Activated CD8-positive, alpha-beta T cell treated with anti-CD3 and anti-CD28 coated beads for 36 hours (primary cell): ENCODE measurements around the gene KCNIP4. TPM values are rescaled to one million over a fixed set of nuclear protein-coding genes. Genes with fewer than 3 reads are reported as not detected.

Experiments used
- ATAC-seq: fragments of 200-7000 bp; cut with Tn5 transposase; one replicate; pipeline ENCODE4 v1.10.0; 2021; ENCODE audit warnings: mild to moderate bottlenecking, moderate library complexity
- CTCF ChIA-PET: fragments of 350-600 bp; sonication (Branson Sonifier 250); formaldehyde crosslinking; loops from one replicate; lab custom pipeline; 2021; ENCODE audit warnings: antibody characterized with exemption; lab: Charles Lee
- POLR2A ChIA-PET: fragments of 350-600 bp; sonication (Branson Sonifier 250); formaldehyde crosslinking; loops from one replicate; lab custom pipeline; 2021; ENCODE audit warnings: antibody characterized with exemption; lab: Charles Lee
- DNase-seq: peaks from one replicate; pipeline ENCODE4 v3.0.0-alpha.2; 2020
- H3K27ac Mint-ChIP-seq: one replicate; pipeline ENCODE4 v1.8.0; 2021; ENCODE audit warnings: mild to moderate bottlenecking, mixed read lengths
- H3K27me3 Mint-ChIP-seq: one replicate; pipeline ENCODE4 v1.8.0; 2021; ENCODE audit warnings: mixed read lengths
- H3K36me3 Mint-ChIP-seq: one replicate; pipeline ENCODE4 v1.8.0; 2021; ENCODE audit warnings: low read depth, mixed read lengths
- H3K4me1 Mint-ChIP-seq: one replicate; pipeline ENCODE4 v1.8.0; 2021; ENCODE audit warnings: low read depth, mixed read lengths
- H3K4me3 Mint-ChIP-seq: one replicate; pipeline ENCODE4 v1.8.0; 2021; ENCODE audit warnings: mild to moderate bottlenecking, moderate library complexity, mixed read lengths
- H3K9me3 Mint-ChIP-seq: one replicate; pipeline ENCODE4 v1.8.0; 2021; ENCODE audit warnings: mixed read lengths
- CTCF ChIP-seq: fragments of 200-600 bp; IDR thresholded peaks from one replicate; pipeline ENCODE4 v1.8.0; 2022; ENCODE audit warnings: antibody characterized with exemption, mild to moderate bottlenecking
- intact Hi-C: fragments of 100-400 bp; cut with micrococcal nuclease; formaldehyde crosslinking; loops from one replicate; pipeline ENCODE4 v1.10.0; 2022
- total RNA-seq, 2 experiments: library from RNA; stranded (reverse); gene quantifications; one replicate each; pipeline ENCODE4 v1.2.3, GENCODE V29; 2021

Gene KCNIP4
- total RNA-seq, 2 experiments from 2014 or later, result not detected

GRCh38 chr4:21628916-21629610, 319.5 kb downstream of the KCNIP4 start:
- ChIA-PET CTCF (no interaction called here), POLR2A (no interaction called here)
- Mint-ChIP-seq H3K27ac (no peak overlapping the region), H3K27me3 (no peaks in the 10 kb centered on the region), H3K4me1 (no peaks in the 10 kb centered on the region), H3K36me3 (no peaks in the 10 kb centered on the region), H3K9me3 (peaks cover 2% of the 10 kb centered on the region), H3K4me3 (no peak overlapping the region)
- intact Hi-C loops, result no loop called here
- ATAC-seq (no peak), DNase-seq (no peak)
- no peak for TF ChIP-seq CTCF

- Mint-ChIP-seq H3K36me3 (no peaks in the 10 kb centered on the region), H3K4me3 (no peak overlapping the region), H3K9me3 (peaks cover 2% of the 10 kb centered on the region), H3K4me1 (no peaks in the 10 kb centered on the region), H3K27ac (no peak overlapping the region), H3K27me3 (no peaks in the 10 kb centered on the region)
- TF ChIP-seq CTCF, result no peak
- intact Hi-C loops, result no loop called here
- DNase-seq (no peak), ATAC-seq (no peak)
- ChIA-PET CTCF (no interaction called here), POLR2A (no interaction called here)
Measured at GRCh38 chr4:21628116-21628670, 320.4 kb downstream of the KCNIP4 start.

- Mint-ChIP-seq H3K36me3 (no peaks in the 10 kb centered on the region), H3K9me3 (no peaks in the 10 kb centered on the region), H3K4me1 (no peaks in the 10 kb centered on the region), H3K4me3 (no peak overlapping the region), H3K27me3 (no peaks in the 10 kb centered on the region), H3K27ac (no peak overlapping the region)
- DNase-seq, result no peak
- TF ChIP-seq CTCF, result no peak
- intact Hi-C loops, result no loop called here
- ChIA-PET POLR2A (no interaction called here), CTCF (interaction anchor here (0.6 kb wide), 1 partner anchor 19 kb away, joined by 3 read pairs; no protein-coding TSS in a partner anchor)
- no peak for ATAC-seq
Measured at GRCh38 chr4:21625447-21625846, 323.1 kb downstream of the KCNIP4 start.

- ChIA-PET CTCF (no interaction called here), POLR2A (no interaction called here)
- TF ChIP-seq CTCF, result no peak
- no peaks in the 10 kb centered on the region for H3K4me1 Mint-ChIP-seq
- intact Hi-C loops, result no loop called here
- no peaks in the 10 kb centered on the region for H3K27me3 Mint-ChIP-seq
- H3K36me3 Mint-ChIP-seq, result no peaks in the 10 kb centered on the region
- H3K9me3 Mint-ChIP-seq, result peaks cover 6% of the 10 kb centered on the region
- H3K27ac Mint-ChIP-seq, result no peak overlapping the region
- H3K4me3 Mint-ChIP-seq, result no peak overlapping the region
- ATAC-seq, result no peak
- DNase-seq, result no peak
Measured at GRCh38 chr4:21605006-21605405, 343.6 kb downstream of the KCNIP4 start.

- no peaks in the 10 kb centered on the region for H3K4me1 Mint-ChIP-seq
- peaks cover 6% of the 10 kb centered on the region for H3K9me3 Mint-ChIP-seq
- H3K4me3 Mint-ChIP-seq, result no peak overlapping the region
- DNase-seq, result no peak
- H3K27ac Mint-ChIP-seq, result no peak overlapping the region
- TF ChIP-seq CTCF, result no peak
- CTCF ChIA-PET, result no interaction called here
- POLR2A ChIA-PET, result no interaction called here
- no peak for ATAC-seq
- H3K27me3 Mint-ChIP-seq, result no peaks in the 10 kb centered on the region
- intact Hi-C loops, result no loop called here
- no peaks in the 10 kb centered on the region for H3K36me3 Mint-ChIP-seq
Measured at GRCh38 chr4:21596521-21596920, 352.1 kb downstream of the KCNIP4 start.
